Stimulated activated CD4-positive, alpha-beta T cell treated with anti-CD3 and anti-CD28 coated beads, Interleukin-15, amount 100 ng/mL, for 48 hours (primary cell): Measurements from ENCODE around the gene RPL28.
A peak's percentile ranks its signal among the peaks of the same experiment; 100 is the strongest.
"Not testable (repeated sequence)": the region's sequence is repeated elsewhere in the genome, so short reads cannot be mapped to it uniquely, and the experiment has no call there.

ENCODE experiments used
- DNase-seq, 2 donors: peaks; one replicate each; pipeline ENCODE4 v3.0.0-alpha.2; 2020; ENCODE audit warnings: low read depth in 2 of 2

RPL28 gene

GRCh38 chr19:55391702-55392615, 6.2 kb downstream of the RPL28 start:
- DNase-seq, result no peak

GRCh38 chr19:55392820-55393761, 7.4 kb downstream of the RPL28 start:
- no peak for DNase-seq

GRCh38 chr19:55398200-55398925, 12.6 kb downstream of the RPL28 start:
- no peak for DNase-seq

- no peak for DNase-seq
Measured at GRCh38 chr19:55400281-55401087, 14.8 kb downstream of the RPL28 start.

GRCh38 chr19:55401390-55401789, 15.7 kb downstream of the RPL28 start:
- DNase-seq, result not testable (repeated sequence)

GRCh38 chr19:55402509-55402908, 16.8 kb downstream of the RPL28 start:
- no peak for DNase-seq

- no peak for DNase-seq
Measured at GRCh38 chr19:55405638-55406037, 19.9 kb downstream of the RPL28 start.

- DNase-seq, result no peak
Measured at GRCh38 chr19:55406091-55406825, 20.5 kb downstream of the RPL28 start.

GRCh38 chr19:55406826-55407549, 21.3 kb downstream of the RPL28 start:
- DNase-seq, result no peak

GRCh38 chr19:55407550-55407799, 21.7 kb downstream of the RPL28 start, which contains the start of gene UBE2S:
TSS of gene UBE2S (minus strand) at chr19:55407788. CDS start at chr19:55407589, 199 bp downstream.
- DNase-seq, result not testable (repeated sequence)

GRCh38 chr19:55407800-55408532, 22.2 kb downstream of the RPL28 start:
- peak; percentile 94 to 95 for DNase-seq

GRCh38 chr19:55408533-55408872, 22.8 kb downstream of the RPL28 start:
- no peak for DNase-seq

GRCh38 chr19:55409179-55409578, 23.4 kb downstream of the RPL28 start:
- not testable (repeated sequence) for DNase-seq

- no peak for DNase-seq
Measured at GRCh38 chr19:55410168-55410567, 24.4 kb downstream of the RPL28 start.

- DNase-seq, result no peak
Measured at GRCh38 chr19:55418185-55418584, 32.5 kb downstream of the RPL28 start.

GRCh38 chr19:55419103-55419502, 33.4 kb downstream of the RPL28 start:
- no peak for DNase-seq

- DNase-seq, result no peak
Measured at GRCh38 chr19:55419624-55420236, 34.0 kb downstream of the RPL28 start.

GRCh38 chr19:55421281-55421680, 35.5 kb downstream of the RPL28 start:
- not testable (repeated sequence) for DNase-seq
